Fibroblast of gingiva (primary cell): ENCODE data around the gene IRF1.
A peak's percentile ranks its signal among the peaks of the same experiment; 100 is the strongest.
"Not testable (repeated sequence)": the region's sequence is repeated elsewhere in the genome, so short reads cannot be mapped to it uniquely, and the experiment has no call there.

Experiments used
- DNase-seq: peaks from one replicate; pipeline ENCODE4 v3.0.0-alpha.2; 2011; ENCODE audit warnings: low read depth

The IRF1 gene, protein sequence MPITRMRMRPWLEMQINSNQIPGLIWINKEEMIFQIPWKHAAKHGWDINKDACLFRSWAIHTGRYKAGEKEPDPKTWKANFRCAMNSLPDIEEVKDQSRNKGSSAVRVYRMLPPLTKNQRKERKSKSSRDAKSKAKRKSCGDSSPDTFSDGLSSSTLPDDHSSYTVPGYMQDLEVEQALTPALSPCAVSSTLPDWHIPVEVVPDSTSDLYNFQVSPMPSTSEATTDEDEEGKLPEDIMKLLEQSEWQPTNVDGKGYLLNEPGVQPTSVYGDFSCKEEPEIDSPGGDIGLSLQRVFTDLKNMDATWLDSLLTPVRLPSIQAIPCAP

GRCh38 chr5:132490484-132491367 is at the start of gene IRF1:
Gene IRF1, minus strand, starts transcription at chr5:132490773. Its CDS starts 1,295 bp downstream, at chr5:132489478.
- peak; percentile 98 for DNase-seq

GRCh38 chr5:132540149-132540548 is 49.6 kb upstream of the IRF1 start:
- DNase-seq = no peak

DNA sequence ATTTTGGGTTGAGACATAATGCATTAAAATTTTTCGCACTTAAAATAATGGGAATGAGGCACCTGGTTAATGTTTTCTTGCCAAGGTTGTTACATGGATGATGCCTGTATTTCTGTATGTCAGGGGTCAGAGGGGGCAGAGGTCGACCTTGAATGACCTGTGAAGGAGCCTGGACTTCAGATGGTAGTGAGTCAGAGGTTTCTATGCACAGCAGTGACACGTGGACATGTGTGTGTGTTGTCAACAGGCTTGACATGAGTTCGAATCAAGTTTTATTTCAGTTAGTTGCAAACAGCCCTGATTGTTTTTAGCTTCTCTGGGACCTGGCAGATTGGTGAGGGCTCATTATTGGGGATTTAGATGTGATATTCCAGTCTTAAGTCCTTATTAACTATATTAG is 49.1 kb upstream of the IRF1 start:
- no peak for DNase-seq

DNA sequence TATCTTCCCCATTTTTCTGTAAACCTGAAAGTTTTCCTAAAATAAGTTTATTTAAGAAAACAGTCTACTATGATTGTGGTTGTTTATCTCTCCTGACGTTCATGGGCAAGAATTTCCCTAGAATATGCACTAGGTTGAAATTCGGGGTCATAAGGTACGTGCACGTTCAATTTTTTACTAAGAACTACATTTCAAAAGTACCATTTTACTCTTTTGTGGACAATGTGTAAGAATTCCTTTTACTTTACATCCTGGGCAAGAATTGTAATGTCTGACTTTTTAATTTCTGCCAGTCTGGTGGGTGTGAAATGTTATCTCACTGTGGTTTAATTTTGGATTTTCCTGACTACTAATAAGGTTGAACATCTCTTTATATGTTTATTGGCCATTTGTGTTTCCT is 40.4 kb upstream of the IRF1 start:
- no peak for DNase-seq

- DNase-seq = no peak
These were observed 38.5 kb upstream of the IRF1 start for GRCh38 chr5:132528866-132529634.

- no peak for DNase-seq
These were observed 37.4 kb upstream of the IRF1 start for GRCh38 chr5:132528021-132528420.

DNA sequence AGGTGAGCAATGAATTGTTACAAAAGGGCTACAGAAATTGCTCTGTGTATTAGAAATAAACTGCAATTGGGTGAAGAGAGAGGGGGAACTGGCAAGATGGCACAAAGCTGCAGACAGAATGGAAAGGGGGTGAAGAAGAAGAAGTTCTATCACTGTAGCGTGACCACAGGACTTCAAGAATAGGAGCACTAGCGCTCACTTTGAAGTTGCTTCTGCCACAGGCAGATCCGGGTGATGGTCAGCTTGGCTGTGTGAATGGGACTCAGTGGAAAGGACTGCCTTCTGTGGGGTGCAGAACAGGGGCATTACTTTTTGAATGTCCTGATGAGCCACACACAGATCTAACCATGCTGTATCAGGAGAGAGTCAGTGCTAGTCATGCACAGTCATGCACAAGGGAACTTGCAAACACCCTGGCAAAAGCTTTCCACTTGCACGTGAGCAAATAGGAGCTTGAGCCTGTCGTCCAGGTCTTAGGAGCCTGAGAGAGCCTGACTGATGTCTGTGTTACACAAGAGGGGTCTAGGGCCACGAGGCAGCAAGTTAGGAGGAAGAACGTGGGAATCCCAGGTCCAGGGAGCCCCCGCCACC is 36.5 kb upstream of the IRF1 start:
- no peak for DNase-seq

GRCh38 chr5:132526290-132526973 is 35.9 kb upstream of the IRF1 start:
- DNase-seq = peak; percentile 25

- DNase-seq = no peak
These were observed 34.7 kb upstream of the IRF1 start for GRCh38 chr5:132525299-132525724.

DNA sequence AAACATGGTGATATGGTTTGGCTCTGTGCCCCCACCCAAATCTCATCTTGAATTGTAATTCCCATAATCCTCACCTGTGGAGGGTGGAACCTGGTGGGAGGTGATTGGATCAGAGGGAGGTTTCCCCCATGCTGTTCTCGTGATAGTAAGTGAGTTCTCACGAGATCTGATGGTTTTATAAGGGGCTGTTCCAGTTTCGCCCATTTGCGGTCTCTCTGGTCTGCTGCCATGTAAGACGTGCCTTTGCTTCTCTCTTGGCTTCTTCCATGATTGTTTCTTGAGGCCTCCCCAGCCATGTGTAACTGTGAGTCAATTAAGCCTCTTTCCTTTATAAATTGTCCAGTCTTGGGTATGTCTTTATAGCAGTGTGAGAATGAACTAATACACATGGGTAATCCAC is 34.3 kb upstream of the IRF1 start:
- not testable (repeated sequence) for DNase-seq

- not testable (repeated sequence) for DNase-seq
These were observed 31.5 kb upstream of the IRF1 start for GRCh38 chr5:132522067-132522466.

DNA sequence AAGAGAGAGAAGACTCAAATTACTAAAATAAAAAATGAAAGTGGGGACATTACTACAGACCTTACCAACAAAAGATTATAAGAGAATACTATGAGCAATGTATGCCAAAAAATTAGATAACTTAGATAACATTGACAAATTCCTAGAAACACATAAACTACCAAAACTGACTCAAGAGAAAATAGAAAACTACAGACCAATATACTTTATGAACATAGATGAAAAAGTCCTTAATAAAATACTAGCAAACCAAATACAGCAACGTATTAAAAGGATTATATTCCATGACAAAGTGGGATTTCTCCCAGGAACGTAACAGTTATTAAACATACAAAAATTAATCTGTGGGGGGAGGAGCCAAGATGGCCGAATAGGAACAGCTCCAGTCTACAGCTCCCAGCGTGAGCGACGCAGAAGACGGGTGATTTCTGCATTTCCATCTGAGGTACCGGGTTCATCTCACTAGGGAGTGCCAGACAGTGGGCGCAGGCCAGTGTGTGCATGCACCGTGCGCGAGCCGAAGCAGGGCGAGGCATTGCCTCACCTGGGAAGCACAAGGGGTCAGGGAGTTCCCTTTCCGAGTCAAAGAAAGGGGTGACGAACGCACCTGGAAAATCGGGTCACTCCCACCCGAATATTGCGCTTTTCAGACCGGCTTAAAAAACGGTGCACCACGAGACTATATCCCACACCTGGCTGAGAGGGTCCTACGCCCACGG is 23.2 kb upstream of the IRF1 start:
- DNase-seq = not testable (repeated sequence)

GRCh38 chr5:132510076-132510475 is 19.5 kb upstream of the IRF1 start:
- peak; percentile 18 for DNase-seq

DNA sequence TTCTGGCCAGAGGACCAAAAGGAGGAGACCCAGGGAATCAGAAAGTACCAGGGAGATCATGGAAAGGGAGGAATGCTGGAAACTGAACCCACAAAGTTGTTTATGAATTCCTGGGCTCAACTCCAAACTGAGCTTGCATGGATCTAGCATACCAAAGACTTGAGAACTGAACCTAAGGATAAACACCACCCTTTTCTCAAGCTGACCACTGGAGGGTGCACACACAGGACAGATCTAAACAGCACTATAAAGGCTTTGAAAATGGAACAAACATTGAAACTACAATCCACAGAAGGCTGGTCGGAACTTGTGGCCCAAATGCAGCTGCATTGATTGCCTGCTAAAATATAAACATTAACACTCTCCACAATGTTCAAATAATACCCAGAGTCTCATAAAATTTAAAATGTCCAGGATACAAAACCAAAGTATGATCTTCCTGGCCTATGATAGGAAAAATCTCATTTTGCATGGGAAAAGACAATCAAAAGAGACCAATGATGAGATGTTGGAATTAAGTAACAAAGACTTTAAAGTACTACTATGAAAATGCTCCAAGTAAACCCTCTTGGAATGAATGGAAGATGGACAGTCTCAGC is 15.6 kb upstream of the IRF1 start:
- peak; percentile 91 for DNase-seq

DNA sequence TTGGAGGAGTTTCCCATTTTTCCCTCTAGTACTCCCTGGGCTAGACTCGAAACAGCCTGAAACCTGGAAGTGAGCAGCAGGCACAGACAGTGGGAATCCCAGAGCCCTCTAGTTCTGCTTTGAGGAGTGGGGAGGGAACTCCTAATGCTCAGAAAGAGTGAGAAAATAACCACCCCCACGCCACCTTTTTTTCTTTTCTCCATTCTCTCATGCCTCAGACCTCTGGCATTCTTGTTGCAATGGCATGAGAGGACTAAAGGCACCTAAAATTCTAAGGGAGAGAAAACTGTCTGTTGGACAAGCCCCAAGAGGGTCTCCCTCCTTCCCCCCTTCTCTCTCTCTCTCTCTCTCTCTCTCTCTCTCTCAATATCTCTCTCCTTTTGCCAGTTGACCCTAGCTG is 15.1 kb upstream of the IRF1 start:
- no peak for DNase-seq

DNA sequence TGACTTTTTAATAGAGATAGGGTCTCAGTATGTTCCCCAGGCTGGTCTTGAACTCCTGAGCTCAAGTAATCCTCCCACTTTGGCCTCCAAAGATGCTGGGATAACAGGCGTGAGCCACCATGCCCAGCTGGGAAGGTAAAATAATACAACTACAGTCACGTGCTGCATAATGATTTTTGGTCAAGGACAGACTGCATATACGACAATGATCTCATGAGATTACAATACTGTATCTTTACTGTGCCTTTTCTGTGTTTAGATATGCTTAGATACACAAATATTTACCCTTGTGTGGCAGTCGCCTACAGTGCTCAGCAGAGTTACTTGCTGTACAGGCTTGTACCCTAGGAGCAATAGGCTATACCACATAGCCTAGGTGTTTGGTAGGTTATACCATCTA is 14.2 kb upstream of the IRF1 start:
- DNase-seq = no peak

- DNase-seq = no peak
These were observed 12.7 kb upstream of the IRF1 start for GRCh38 chr5:132503244-132503643.

- DNase-seq = no peak
These were observed 11.7 kb upstream of the IRF1 start for GRCh38 chr5:132501961-132502931.

GRCh38 chr5:132501629-132501956 is 11.0 kb upstream of the IRF1 start:
- DNase-seq = no peak
